K562 (cell line): ENCODE results near the gene SPDYE3. TPM values are rescaled to one million over a fixed set of nuclear protein-coding genes. Genes with fewer than 3 reads are reported as not detected.
"Not testable (repeated sequence)": the region's sequence is repeated elsewhere in the genome, so short reads cannot be mapped to it uniquely, and the experiment has no call there.

ENCODE experiments used
- CREB1 ChIP-seq, 2 experiments: sonication (generic) in 1 of 2; formaldehyde crosslinking in 1 of 2; IDR thresholded peaks; 2 replicates each; pipeline versions ENCODE4 v1.6.1 to v1.8.0; 2012 to 2022; ENCODE audit warnings: inconsistent platforms in 1 of 2, mild to moderate bottlenecking in 1 of 2, missing genetic modification reagents in 1 of 2, moderate library complexity in 1 of 2
- DPF2 ChIP-seq: fragments of 450-650 bp; IDR thresholded peaks from 2 replicates; pipeline ENCODE4 v1.6.1; 2016
- E2F8 ChIP-seq: fragments of 450-650 bp; IDR thresholded peaks from 2 replicates; pipeline ENCODE4 v1.7.1; 2018; ENCODE audit warnings: mild to moderate bottlenecking, low read depth; ENCODE audit not compliant: partially characterized antibody
- FOSL1 ChIP-seq: fragments of 200-800 bp; sonication (Bioruptor generic); conservative IDR thresholded peaks from 2 replicates; pipeline ENCODE4 v1.6.1; 2016; ENCODE audit warnings: missing genetic modification characterization, missing compliant biosample characterization
- HDAC1 ChIP-seq, 2 experiments: fragments of 450-650 bp; IDR thresholded peaks; 2 replicates each; pipeline ENCODE4 v1.6.1; 2016 to 2017; ENCODE audit warnings: inconsistent platforms in 1 of 2, mild to moderate bottlenecking in 1 of 2, moderate library complexity in 1 of 2
- ID3 ChIP-seq, 2 experiments: fragments of 250-450 bp in 1 of 2; fragments of 450-650 bp in 1 of 2; sonication (Bioruptor Pico) in 1 of 2; IDR thresholded peaks; 2 replicates each; pipeline versions ENCODE4 v1.6.1 to v1.8.0; 2016 to 2021; ENCODE audit warnings: mild to moderate bottlenecking in 2 of 2, moderate library complexity in 2 of 2, missing compliant biosample characterization in 1 of 2, missing genetic modification characterization in 1 of 2
- L3MBTL2 ChIP-seq: fragments of 450-650 bp; IDR thresholded peaks from 2 replicates; pipeline ENCODE4 v1.6.1; 2016; ENCODE audit warnings: mild to moderate bottlenecking, moderate library complexity
- MITF ChIP-seq: IDR thresholded peaks from 2 replicates; pipeline ENCODE4 v1.6.1; 2014; ENCODE audit warnings: antibody characterized with exemption
- MTA3 ChIP-seq: fragments of 450-650 bp; formaldehyde crosslinking; IDR thresholded peaks from 2 replicates; pipeline ENCODE4 v1.6.1; 2017; ENCODE audit warnings: mild to moderate bottlenecking, borderline replicate concordance
- NCOR1 ChIP-seq: fragments of 450-650 bp; IDR thresholded peaks from 2 replicates; pipeline ENCODE4 v1.6.1; 2016; ENCODE audit warnings: mild to moderate bottlenecking, moderate library complexity
- NFE2 ChIP-seq: IDR thresholded peaks from 2 replicates; pipeline ENCODE4 v1.6.1; 2014; ENCODE audit warnings: antibody characterized with exemption, low read depth
- RAD51 ChIP-seq: fragments of 450-650 bp; IDR thresholded peaks from 2 replicates; pipeline ENCODE4 v1.7.1; 2016; ENCODE audit warnings: low read depth, mild to moderate bottlenecking, borderline replicate concordance
- RCOR1 ChIP-seq, 2 experiments: IDR thresholded peaks; 2 replicates each; pipeline ENCODE4 v1.6.1; 2012; ENCODE audit warnings: low read depth in 2 of 2, low read length in 2 of 2, borderline replicate concordance in 1 of 2, improper control_type of control experiment in 1 of 2
- SMAD4 ChIP-seq: fragments of 250-450 bp; sonication (Bioruptor Pico); conservative IDR thresholded peaks from 2 replicates; pipeline ENCODE4 v1.8.0; 2021; ENCODE audit warnings: inconsistent platforms, mild to moderate bottlenecking, moderate library complexity
- SMC3 ChIP-seq: conservative IDR thresholded peaks from 2 replicates; pipeline ENCODE4 v1.6.1; 2011; ENCODE audit warnings: low read depth, low read length, improper control_type of control experiment; ENCODE audit not compliant: insufficient read depth
- SRF ChIP-seq, 2 experiments: fragments of 250-450, 450-650 bp in 1 of 2; sonication (Bioruptor Pico) in 1 of 2; sonication (generic) in 1 of 2; formaldehyde crosslinking; IDR thresholded peaks; 2 replicates each; pipeline versions ENCODE4 v1.5.0 to v1.5.1; 2020 to 2022; ENCODE audit warnings: mild to moderate bottlenecking in 1 of 2, missing genetic modification reagents in 1 of 2
- TAF9B ChIP-seq: fragments of 450-650 bp; IDR thresholded peaks from 2 replicates; pipeline ENCODE4 v1.6.1; 2018; ENCODE audit warnings: mild to moderate bottlenecking; ENCODE audit not compliant: partially characterized antibody
- TBL1XR1 ChIP-seq, 2 experiments: IDR thresholded peaks; 2 replicates each; pipeline ENCODE4 v1.6.1; 2012; ENCODE audit warnings: improper control_type of control experiment in 2 of 2, low read length in 2 of 2, mild to moderate bottlenecking in 1 of 2
- YY1 ChIP-seq, 3 experiments: IDR thresholded peaks; 2 replicates each; pipeline ENCODE4 v1.6.1; 2011; ENCODE audit warnings: low read length in 2 of 3, mild to moderate bottlenecking in 2 of 3, moderate library complexity in 2 of 3, borderline replicate concordance in 1 of 3, control low read depth in 1 of 3, low read depth in 1 of 3; ENCODE audit not compliant: insufficient read depth in 3 of 3, insufficient replicate concordance in 2 of 3, control insufficient read depth in 1 of 3, insufficient read length in 1 of 3; ENCODE audit errors: extremely low read depth in 1 of 3
- ZEB2 ChIP-seq: fragments of 450-650 bp; IDR thresholded peaks from 2 replicates; pipeline ENCODE4 v1.6.1; 2016
- polyA plus RNA-seq, 8 experiments: library from polyadenylated mRNA; depleted of rRNA in 4 of 8; stranded (reverse) in 5 of 8; unstranded in 3 of 8; fragments of >200 nt; fragmentation: Nextera tagmentation in 2 of 8; fragmentation: Illumina TruSeq in 1 of 8; extraction: Ambion mirVana in 2 of 8; extraction: Trizol in 1 of 8; gene quantifications; 2 replicates each; pipeline versions ENCODE4 v1.2.1 to v1.2.3, GENCODE V29; 2011 to 2014; ENCODE audit warnings: inconsistent platforms in 1 of 8, missing spikeins in 1 of 8
- total RNA-seq, 7 experiments: library from RNA; depleted of rRNA in 6 of 7; stranded (reverse); fragments of >200 nt in 6 of 7; fragmentation: Illumina TruSeq in 2 of 7; extraction: Trizol in 2 of 7; gene quantifications; 2 replicates each; pipeline versions ENCODE4 v1.2.1 to v1.2.3, GENCODE V29; 2011 to 2021; ENCODE audit warnings: low replicate concordance in 1 of 7

SPDYE3 gene
- total and polyA plus RNA-seq, 9 of the 15 experiments (the other 6 are each of a cell fraction or from before 2014, with no cell fraction given), result 0.04 to 3.3 (median 1.2) TPM; not detected in 6

GRCh38 chr7:100344560-100345287 is 37.2 kb downstream of the SPDYE3 start (continued):
- TF ChIP-seq ID3 (CRISPR knock-in tag; IDR thresholded peaks at IDR 0.05); CREB1 (IDR thresholded peaks at IDR 0.05): not testable (repeated sequence)
- 0 out of 2 replicates have a peak, but pooled peaks have one; percentile 30 for TF ChIP-seq ID3 (tag; IDR thresholded peaks at IDR 0.05)
- peak; percentile 24; the same call in 1 of the 2 replicates for TF ChIP-seq CREB1 (CRISPR knock-in tag; IDR thresholded peaks at IDR 0.05)
- peak; percentile 49; the same call in 1 of the 2 replicates for TF ChIP-seq NFE2
- TF ChIP-seq ZEB2, result peak; percentile 62; the same call in 1 of the 2 replicates
- peak; percentile 96 for TF ChIP-seq RAD51
- peak; percentile 69 for TF ChIP-seq TAF9B
- TF ChIP-seq SMAD4 (CRISPR knock-in tag), result peak; percentile 94
- TF ChIP-seq NCOR1, result peak; percentile 64
- peak in 1 of 3 experiments; percentile 42 for TF ChIP-seq YY1 (IDR thresholded peaks at IDR 0.05; ENCODE audit: borderline replicate concordance in 1 of 3, control insufficient read depth in 1 of 3, extremely low read depth in 1 of 3, insufficient read depth in 3 of 3, insufficient read length in 1 of 3, insufficient replicate concordance in 2 of 3, low read depth in 1 of 3, low read length in 2 of 3)
- TF ChIP-seq TBL1XR1 (IDR thresholded peaks at IDR 0.05; ENCODE audit: low read length in 2 of 2), result peak in 1 of 2 experiments; percentile 60; a peak in 2 of 4 replicates
- peak; percentile 95 for TF ChIP-seq MITF
- peak; percentile 49 for TF ChIP-seq E2F8
- 0 out of 2 replicates have a peak, but pooled peaks have one; percentile 30 for TF ChIP-seq L3MBTL2
- TF ChIP-seq FOSL1, result peak; percentile 97
- 0 out of 2 replicates have a peak, but pooled peaks have one; percentile 4 for TF ChIP-seq SMC3
- peak in 1 of 2 experiments; percentile 65; a peak in 1 of 4 replicates for TF ChIP-seq HDAC1 (IDR thresholded peaks at IDR 0.05)
- TF ChIP-seq MTA3, result peak; percentile 58; the same call in 1 of the 2 replicates
- peak in 1 of 2 experiments; percentile 76; a peak in 2 of 4 replicates for TF ChIP-seq SRF (CRISPR knock-in tag; IDR thresholded peaks at IDR 0.05)
- TF ChIP-seq DPF2, result peak; percentile 97
- TF ChIP-seq RCOR1 (IDR thresholded peaks at IDR 0.05; ENCODE audit: borderline replicate concordance in 1 of 2, low read depth in 2 of 2, low read length in 2 of 2), result peak in 1 of 2 experiments; percentile 51; a peak in 1 of 4 replicates
